Measurements from ENCODE around the gene PGGHG. TPM values are rescaled to one million over a fixed set of nuclear protein-coding genes. Genes with fewer than 3 reads are reported as not detected.
A peak's percentile ranks its signal among the peaks of the same experiment; 100 is the strongest.

PGGHG gene
- total RNA-seq, 2 experiments from 2014 or later: 641 to 664 TPM

- no peak for ATAC-seq (ENCODE audit: low read depth)
- Mint-ChIP-seq H3K36me3 (peaks cover 36% of the 10 kb centered on the region), H3K4me3 (peak overlapping the region; percentile 93), H3K4me1 (peaks cover 35% of the 10 kb centered on the region), H3K27ac (peak overlapping the region; percentile 95), H3K27me3 (no peaks in the 10 kb centered on the region), H3K9me3 (no peaks in the 10 kb centered on the region)
- DNase-seq: peak; percentile 44
- POLR2A ChIA-PET: interaction anchor here (0.7 to 16.3 kb wide), 8 partner anchors 9 to 85 kb away, joined by 3 to 336 read pairs (median 5); partner anchors contain the start of genes BET1L, IFITM2, NLRP6 and RIC8A
These were observed 3.5 kb downstream of the PGGHG start for GRCh38 chr11:292211-293121.

DNA sequence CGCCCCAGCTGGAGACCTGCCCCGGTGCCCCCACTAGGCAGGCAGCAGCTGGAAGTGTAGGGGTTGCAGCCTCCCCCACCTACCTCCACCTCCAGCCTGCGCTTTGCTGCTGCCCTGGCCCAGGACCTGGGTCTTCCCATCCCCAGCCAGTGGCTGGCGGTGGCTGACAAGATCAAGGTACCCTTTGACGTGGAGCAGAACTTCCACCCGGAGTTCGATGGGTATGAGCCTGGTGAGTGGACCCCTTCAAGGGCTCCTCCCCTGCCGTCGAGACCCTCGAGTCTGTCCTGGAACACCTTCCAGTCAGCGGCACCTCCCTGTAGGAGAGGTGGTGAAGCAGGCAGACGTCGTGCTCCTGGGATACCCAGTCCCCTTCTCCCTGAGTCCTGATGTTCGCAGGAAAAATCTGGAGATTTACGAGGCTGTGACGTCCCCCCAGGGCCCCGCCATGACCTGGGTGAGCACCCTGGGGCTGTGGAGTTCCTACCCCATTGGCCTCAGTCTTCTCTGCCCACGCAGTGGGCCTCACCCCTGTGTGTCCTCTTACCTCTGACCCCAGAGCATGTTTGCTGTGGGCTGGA, 4.4 kb downstream of the PGGHG start:
- ATAC-seq (ENCODE audit: low read depth) (no peak), DNase-seq (peak; percentile 36)
- peak overlapping the region; percentile 28 for H3K4me3 Mint-ChIP-seq
- H3K27me3 Mint-ChIP-seq: no peaks in the 10 kb centered on the region
- POLR2A ChIA-PET: interaction anchor here (1.1 to 13.4 kb wide), 7 partner anchors 14 to 275 kb away, joined by 3 to 264 read pairs (median 4); partner anchors contain the start of genes BET1L, IFITM2, NLRP6 and RIC8A
- H3K9me3 Mint-ChIP-seq: no peaks in the 10 kb centered on the region
- peaks cover 44% of the 10 kb centered on the region for H3K4me1 Mint-ChIP-seq
- no peak overlapping the region for H3K27ac Mint-ChIP-seq
- peaks cover 30% of the 10 kb centered on the region for H3K36me3 Mint-ChIP-seq

GRCh38 chr11:293852-294661, 5.1 kb downstream of the PGGHG start:
- H3K27ac Mint-ChIP-seq: peak overlapping the region; percentile 76

GRCh38 chr11:294780-295179, 5.9 kb downstream of the PGGHG start:
- peak; percentile 34 for DNase-seq
- H3K4me3 Mint-ChIP-seq: peak overlapping the region; percentile 71
- ATAC-seq (ENCODE audit: low read depth): no peak
- POLR2A ChIA-PET: interaction anchor here (0.6 to 13.4 kb wide), 7 partner anchors 8 to 281 kb away, joined by 3 to 264 read pairs (median 4); partner anchors contain the start of gene NLRP6
- peaks cover 47% of the 10 kb centered on the region for H3K4me1 Mint-ChIP-seq
- no peaks in the 10 kb centered on the region for H3K9me3 Mint-ChIP-seq
- H3K27me3 Mint-ChIP-seq: no peaks in the 10 kb centered on the region
- peak overlapping the region; percentile 76 for H3K27ac Mint-ChIP-seq
- peaks cover 29% of the 10 kb centered on the region for H3K36me3 Mint-ChIP-seq

More at GRCh38 chr11:293852-294661, 5.1 kb downstream of the PGGHG start:
- POLR2A ChIA-PET: interaction anchor here (0.6 to 13.4 kb wide), 8 partner anchors 14 to 282 kb away, joined by 3 to 264 read pairs (median 4); partner anchors contain the start of genes BET1L, NLRP6 and RIC8A
- no peaks in the 10 kb centered on the region for H3K9me3 Mint-ChIP-seq
- peak overlapping the region; percentile 71 for H3K4me3 Mint-ChIP-seq
- ATAC-seq (ENCODE audit: low read depth): no peak
- H3K36me3 Mint-ChIP-seq: peaks cover 30% of the 10 kb centered on the region
- H3K27me3 Mint-ChIP-seq: no peaks in the 10 kb centered on the region
- peaks cover 46% of the 10 kb centered on the region for H3K4me1 Mint-ChIP-seq
- DNase-seq: peak; percentile 29

GRCh38 chr11:295351-296170, 6.6 kb downstream of the PGGHG start:
- Mint-ChIP-seq H3K9me3 (no peaks in the 10 kb centered on the region), H3K27me3 (peaks cover 5% of the 10 kb centered on the region), H3K4me1 (peaks cover 52% of the 10 kb centered on the region), H3K36me3 (peaks cover 23% of the 10 kb centered on the region), H3K4me3 (peak overlapping the region; percentile 71), H3K27ac (peak overlapping the region; percentile 76)
- ATAC-seq (ENCODE audit: low read depth): no peak
- POLR2A ChIA-PET: interaction anchor here (0.5 to 13.4 kb wide), 10 partner anchors 8 to 121 kb away, joined by 3 to 264 read pairs (median 4); partner anchors contain the start of genes IFITM2 and NLRP6
- DNase-seq: peak; percentile 37

DNA sequence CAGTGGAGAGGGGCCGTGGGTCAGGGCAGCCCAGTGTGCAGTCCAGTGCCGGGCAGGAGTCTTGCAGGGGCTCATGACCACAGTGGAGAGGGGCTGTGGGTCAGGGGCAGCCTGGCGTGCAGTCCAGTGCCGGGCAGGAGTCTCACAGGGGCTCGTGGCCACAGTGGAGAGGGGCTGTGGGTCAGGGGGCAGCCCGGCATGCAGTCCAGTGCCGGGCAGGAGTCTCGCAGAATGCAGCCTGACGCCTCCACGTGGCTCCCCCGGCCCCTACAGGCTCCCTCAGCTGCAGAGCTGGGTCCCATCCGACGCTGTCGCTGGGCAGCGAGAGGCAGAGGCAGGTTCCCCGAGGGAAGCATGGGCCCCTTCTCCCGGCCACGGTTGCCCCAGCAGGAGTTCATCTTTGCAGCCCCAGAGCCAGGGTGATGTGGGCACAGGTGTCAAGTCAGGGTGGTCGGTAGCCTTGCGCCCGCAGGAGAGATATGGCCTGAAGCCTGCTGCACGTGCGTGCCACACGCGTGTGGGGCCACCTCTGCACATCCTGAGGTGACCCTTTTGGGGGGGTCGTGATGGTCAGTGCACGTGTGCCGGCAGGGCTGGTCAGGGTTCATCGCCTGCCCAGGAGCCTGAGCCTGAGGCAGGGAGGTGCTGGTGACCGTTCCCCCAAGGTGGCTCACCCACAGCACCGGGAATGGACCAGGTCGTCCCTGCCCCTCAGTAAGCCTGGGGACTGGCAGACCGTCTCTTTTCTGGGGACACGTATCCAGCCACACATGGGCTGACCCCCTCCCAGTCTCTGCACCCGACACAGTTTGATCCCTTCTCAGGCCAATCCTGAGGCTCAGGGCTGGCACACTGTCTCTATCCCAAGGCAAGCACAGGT, 7.5 kb downstream of the PGGHG start:
- Mint-ChIP-seq H3K9me3 (no peaks in the 10 kb centered on the region), H3K27ac (peak overlapping the region; percentile 90), H3K4me3 (peak overlapping the region; percentile 73), H3K4me1 (peaks cover 50% of the 10 kb centered on the region), H3K27me3 (peaks cover 6% of the 10 kb centered on the region), H3K36me3 (peaks cover 15% of the 10 kb centered on the region)
- DNase-seq (peak; percentile 51), ATAC-seq (ENCODE audit: low read depth) (no peak)
- POLR2A ChIA-PET: interaction anchor here (0.5 to 13.4 kb wide), 6 partner anchors 8 to 59 kb away, joined by 3 to 264 read pairs (median 4); partner anchors contain the start of gene NLRP6

DNA sequence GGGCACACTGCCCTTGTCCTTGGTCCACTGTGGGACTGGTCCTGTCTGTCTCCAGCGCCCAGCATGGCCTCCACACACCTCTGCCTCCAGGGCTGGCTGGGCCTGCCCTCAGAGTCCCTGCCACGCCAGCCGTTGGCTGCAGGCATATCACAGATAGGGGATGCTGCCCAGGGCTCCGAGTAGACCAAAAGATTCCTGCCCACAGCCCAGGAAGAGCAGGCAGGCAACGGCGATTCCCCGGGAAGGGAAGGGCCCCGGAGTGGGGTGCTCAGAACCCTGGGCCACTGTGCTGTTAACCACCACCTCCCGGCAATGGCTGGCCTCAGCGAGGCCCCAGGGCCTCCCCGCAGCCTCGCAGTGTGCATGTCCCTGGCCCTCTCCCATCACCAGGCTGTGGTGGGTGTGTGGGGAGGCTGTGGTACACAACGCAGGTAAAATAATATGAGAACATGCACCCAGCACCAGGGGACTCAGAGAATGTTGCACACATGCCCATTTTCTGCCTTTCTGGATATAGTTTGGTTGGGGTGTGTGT, 8.2 kb downstream of the PGGHG start:
- H3K27me3 Mint-ChIP-seq: peaks cover 6% of the 10 kb centered on the region
- H3K4me1 Mint-ChIP-seq: peaks cover 50% of the 10 kb centered on the region
- POLR2A ChIA-PET: interaction anchor here (0.6 to 5.7 kb wide), 10 partner anchors 9 to 58 kb away, joined by 3 to 71 read pairs (median 7); partner anchors contain the start of genes IFITM2 and PGGHG

GRCh38 chr11:297586-298405, 8.9 kb downstream of the PGGHG start:
- peak overlapping the region; percentile 90 for H3K27ac Mint-ChIP-seq
- no peaks in the 10 kb centered on the region for H3K9me3 Mint-ChIP-seq
- H3K4me1 Mint-ChIP-seq: peaks cover 51% of the 10 kb centered on the region
- peaks cover 8% of the 10 kb centered on the region for H3K36me3 Mint-ChIP-seq
- H3K4me3 Mint-ChIP-seq: peak overlapping the region; percentile 73
- POLR2A ChIA-PET: interaction anchor here (0.6 to 5.7 kb wide), 17 partner anchors 9 to 150 kb away, joined by 3 to 71 read pairs (median 5); partner anchors contain the start of genes IFITM2, PGGHG and PSMD13
- DNase-seq: peak; percentile 84
- H3K27me3 Mint-ChIP-seq: peaks cover 8% of the 10 kb centered on the region
- peak; percentile 67 for ATAC-seq (ENCODE audit: low read depth)

More for the DNA sequence above, 8.2 kb downstream of the PGGHG start:
- peak; percentile 75 for DNase-seq
- no peaks in the 10 kb centered on the region for H3K9me3 Mint-ChIP-seq
- H3K27ac Mint-ChIP-seq: peak overlapping the region; percentile 90
- peak; percentile 1 for ATAC-seq (ENCODE audit: low read depth)
- H3K36me3 Mint-ChIP-seq: peaks cover 12% of the 10 kb centered on the region
- H3K4me3 Mint-ChIP-seq: peak overlapping the region; percentile 73

GRCh38 chr11:298406-299065, 9.6 kb downstream of the PGGHG start:
- peak; percentile 53 for DNase-seq
- H3K4me3 Mint-ChIP-seq: peak overlapping the region; percentile 73
- POLR2A ChIA-PET: interaction anchor here (0.7 to 5.7 kb wide), 15 partner anchors 9 to 149 kb away, joined by 3 to 71 read pairs (median 5); partner anchors contain the start of genes IFITM2, NLRP6, PGGHG and PSMD13
- peaks cover 54% of the 10 kb centered on the region for H3K4me1 Mint-ChIP-seq
- peak overlapping the region; percentile 90 for H3K27ac Mint-ChIP-seq
- peaks cover 6% of the 10 kb centered on the region for H3K36me3 Mint-ChIP-seq
- no peak for ATAC-seq (ENCODE audit: low read depth)
- H3K9me3 Mint-ChIP-seq: no peaks in the 10 kb centered on the region
- H3K27me3 Mint-ChIP-seq: peaks cover 8% of the 10 kb centered on the region

Measured in activated naive CD8-positive, alpha-beta T cell treated with anti-CD3 and anti-CD28 coated beads, Interleukin-2, amount 10 ng/mL, durations not matched to agents 7 days and 5 days (primary cell).